ENCODE data around the gene SARDH.

The SARDH gene

DNA sequence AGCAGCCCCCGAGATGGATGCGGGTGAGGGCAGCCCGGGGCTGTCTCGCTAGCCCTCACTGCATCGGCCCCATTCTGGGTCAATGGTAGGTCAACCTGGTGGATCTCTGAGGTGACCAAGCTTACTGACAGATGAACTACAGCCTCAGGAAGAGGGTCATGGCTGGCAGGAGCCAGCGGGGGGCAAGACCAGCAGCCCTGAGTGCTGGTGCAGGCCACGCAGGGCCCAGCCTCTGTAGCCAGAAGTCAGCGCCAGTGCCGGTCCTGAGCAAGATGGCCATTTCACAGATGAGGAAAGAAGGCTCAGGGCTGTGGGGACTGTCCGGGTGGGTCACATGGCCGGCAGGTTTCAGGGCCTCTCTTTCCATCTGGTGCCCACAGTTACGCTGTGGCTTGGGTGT is 107.0 kb downstream of the SARDH start:
- no peaks in the 10 kb centered on the region for H3K36me3 ChIP-seq (ENCODE audit: insufficient read depth, low read length)
- peaks cover 4% of the 10 kb centered on the region for H3K4me1 ChIP-seq (ENCODE audit: insufficient read depth, low read length, poor library complexity, severe bottlenecking)
- H3K4me2 ChIP-seq (ENCODE audit: low read depth, low read length, poor library complexity, severe bottlenecking) = no peak overlapping the region
- H3K9me2 ChIP-seq (replicated peaks; ENCODE audit: low read depth, low read length) = no peaks in the 10 kb centered on the region
- no peaks in the 10 kb centered on the region for H3K27me3 ChIP-seq (ENCODE audit: insufficient read depth, low read length, poor library complexity, severe bottlenecking)
- H3F3A ChIP-seq (ENCODE audit: low read depth) = no peaks in the 10 kb centered on the region
- H3K9me3 ChIP-seq (ENCODE audit: insufficient read depth, low read depth, low read length) = no peaks in the 10 kb centered on the region
- no peak overlapping the region for H3K9ac ChIP-seq (ENCODE audit: low read depth, low read length, poor library complexity, severe bottlenecking)
- H3K4me3 ChIP-seq (ENCODE audit: low read length, poor library complexity, severe bottlenecking) = no peak overlapping the region
- TF ChIP-seq, protein P1, sequence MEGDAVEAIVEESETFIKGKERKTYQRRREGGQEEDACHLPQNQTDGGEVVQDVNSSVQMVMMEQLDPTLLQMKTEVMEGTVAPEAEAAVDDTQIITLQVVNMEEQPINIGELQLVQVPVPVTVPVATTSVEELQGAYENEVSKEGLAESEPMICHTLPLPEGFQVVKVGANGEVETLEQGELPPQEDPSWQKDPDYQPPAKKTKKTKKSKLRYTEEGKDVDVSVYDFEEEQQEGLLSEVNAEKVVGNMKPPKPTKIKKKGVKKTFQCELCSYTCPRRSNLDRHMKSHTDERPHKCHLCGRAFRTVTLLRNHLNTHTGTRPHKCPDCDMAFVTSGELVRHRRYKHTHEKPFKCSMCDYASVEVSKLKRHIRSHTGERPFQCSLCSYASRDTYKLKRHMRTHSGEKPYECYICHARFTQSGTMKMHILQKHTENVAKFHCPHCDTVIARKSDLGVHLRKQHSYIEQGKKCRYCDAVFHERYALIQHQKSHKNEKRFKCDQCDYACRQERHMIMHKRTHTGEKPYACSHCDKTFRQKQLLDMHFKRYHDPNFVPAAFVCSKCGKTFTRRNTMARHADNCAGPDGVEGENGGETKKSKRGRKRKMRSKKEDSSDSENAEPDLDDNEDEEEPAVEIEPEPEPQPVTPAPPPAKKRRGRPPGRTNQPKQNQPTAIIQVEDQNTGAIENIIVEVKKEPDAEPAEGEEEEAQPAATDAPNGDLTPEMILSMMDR (conservative IDR thresholded peaks at IDR 0.05; ENCODE audit: low read length) = no peak
- no peak for TF ChIP-seq EZH2phosphoT487 (IDR thresholded peaks at IDR 0.05; ENCODE audit: borderline replicate concordance)
- H2AFZ ChIP-seq (ENCODE audit: low read length) = no peak overlapping the region
- H4K20me1 ChIP-seq (ENCODE audit: insufficient read depth, low read length, poor library complexity, severe bottlenecking) = no peaks in the 10 kb centered on the region
- H3K79me2 ChIP-seq (ENCODE audit: insufficient read depth, low read length) = no peaks in the 10 kb centered on the region

DNA sequence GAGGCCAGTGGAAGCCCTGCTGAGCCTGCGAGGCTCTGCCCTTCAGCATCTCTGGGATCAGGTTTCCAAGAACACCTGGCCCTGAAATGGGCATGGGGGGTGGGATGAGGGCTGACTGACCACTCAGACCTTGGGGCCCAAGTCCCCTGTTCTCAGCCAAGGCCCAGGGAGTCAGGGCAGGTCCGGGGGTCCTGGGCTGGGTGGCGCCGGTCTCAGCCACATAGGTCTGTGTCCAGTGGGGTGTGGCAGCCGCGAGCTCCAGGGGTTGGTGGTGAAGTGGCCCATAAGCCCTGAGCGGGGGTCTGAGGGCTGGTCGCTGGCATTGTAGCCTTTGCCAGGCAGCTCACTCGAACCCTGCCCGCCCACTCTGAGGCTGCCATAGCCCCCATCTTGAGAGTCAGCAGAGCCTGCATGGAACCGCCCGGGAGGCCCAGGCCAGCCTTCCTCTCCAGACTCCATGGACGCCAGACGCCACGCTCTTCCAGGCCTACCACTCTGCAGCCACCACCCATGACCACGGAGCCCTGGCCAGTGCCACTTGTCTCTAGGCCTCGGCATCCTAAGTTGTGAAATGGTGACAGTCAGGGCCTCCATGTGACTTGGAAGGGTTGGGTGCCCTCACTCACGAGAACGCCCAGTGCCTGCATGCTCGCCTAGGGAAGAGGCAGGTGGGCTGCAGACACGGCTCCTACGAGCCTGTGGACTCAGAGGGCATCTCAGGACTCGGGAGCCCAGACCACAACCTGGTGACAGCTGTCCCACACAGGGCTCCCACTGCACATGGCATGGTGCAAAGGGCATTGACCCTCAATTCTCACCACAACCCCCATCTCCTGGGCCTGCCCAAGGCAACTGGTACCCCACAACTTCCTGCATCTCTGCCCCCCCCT is 108.7 kb downstream of the SARDH start:
- Histone ChIP-seq H3F3A (ENCODE audit: low read depth) (no peaks in the 10 kb centered on the region), H3K4me2 (ENCODE audit: low read depth, low read length, poor library complexity, severe bottlenecking) (no peak overlapping the region), H3K4me1 (ENCODE audit: insufficient read depth, low read length, poor library complexity, severe bottlenecking) (no peaks in the 10 kb centered on the region), H3K9me2 (replicated peaks; ENCODE audit: low read depth, low read length) (no peaks in the 10 kb centered on the region), H3K79me2 (ENCODE audit: insufficient read depth, low read length) (no peaks in the 10 kb centered on the region), H3K27me3 (ENCODE audit: insufficient read depth, low read length, poor library complexity, severe bottlenecking) (no peaks in the 10 kb centered on the region), H3K9ac (ENCODE audit: low read depth, low read length, poor library complexity, severe bottlenecking) (no peak overlapping the region), H3K9me3 (ENCODE audit: insufficient read depth, low read depth, low read length) (0 out of 2 replicates have a peak, but pooled peaks cover 5% of the 10 kb centered on the region), H3K4me3 (ENCODE audit: low read length, poor library complexity, severe bottlenecking) (no peak overlapping the region), H4K20me1 (ENCODE audit: insufficient read depth, low read length, poor library complexity, severe bottlenecking) (no peaks in the 10 kb centered on the region), H3K36me3 (ENCODE audit: insufficient read depth, low read length) (no peaks in the 10 kb centered on the region), H2AFZ (ENCODE audit: low read length) (no peak overlapping the region)
- no peak for TF ChIP-seq EZH2phosphoT487 (IDR thresholded peaks at IDR 0.05; ENCODE audit: borderline replicate concordance)
- TF ChIP-seq, protein P1 (conservative IDR thresholded peaks at IDR 0.05; ENCODE audit: low read length) = no peak

DNA sequence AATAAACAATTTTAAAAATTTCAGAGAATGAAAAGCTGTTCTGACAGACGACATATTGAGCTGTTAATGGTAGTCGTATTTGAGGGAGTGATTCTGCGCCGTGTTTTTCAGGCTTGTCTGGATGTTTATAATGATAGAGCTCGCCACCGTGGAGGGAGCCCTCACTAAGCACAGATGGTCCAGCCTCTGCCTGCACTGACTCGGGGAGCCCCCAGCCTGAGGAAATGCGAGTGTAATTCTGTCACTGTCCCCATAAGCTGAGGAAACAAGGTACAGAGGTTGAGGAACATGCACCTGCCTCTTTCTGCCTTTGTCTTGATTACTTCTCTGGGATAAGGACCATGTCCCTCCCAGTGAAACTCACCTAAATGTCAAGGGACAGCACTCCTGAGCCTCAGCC is 109.4 kb downstream of the SARDH start:
- no peak overlapping the region for H3K4me2 ChIP-seq (ENCODE audit: low read depth, low read length, poor library complexity, severe bottlenecking)

More for the DNA sequence above, 109.4 kb downstream of the SARDH start:
- Histone ChIP-seq H3K4me1 (ENCODE audit: insufficient read depth, low read length, poor library complexity, severe bottlenecking) (no peaks in the 10 kb centered on the region), H4K20me1 (ENCODE audit: insufficient read depth, low read length, poor library complexity, severe bottlenecking) (no peaks in the 10 kb centered on the region), H3K79me2 (ENCODE audit: insufficient read depth, low read length) (no peaks in the 10 kb centered on the region), H3F3A (ENCODE audit: low read depth) (no peaks in the 10 kb centered on the region), H3K9me2 (replicated peaks; ENCODE audit: low read depth, low read length) (no peaks in the 10 kb centered on the region), H3K27me3 (ENCODE audit: insufficient read depth, low read length, poor library complexity, severe bottlenecking) (no peaks in the 10 kb centered on the region), H3K9ac (ENCODE audit: low read depth, low read length, poor library complexity, severe bottlenecking) (no peak overlapping the region), H3K9me3 (ENCODE audit: insufficient read depth, low read depth, low read length) (0 out of 2 replicates have a peak, but pooled peaks cover 5% of the 10 kb centered on the region), H2AFZ (ENCODE audit: low read length) (no peak overlapping the region), H3K4me3 (ENCODE audit: low read length, poor library complexity, severe bottlenecking) (no peak overlapping the region), H3K36me3 (ENCODE audit: insufficient read depth, low read length) (no peaks in the 10 kb centered on the region)
- TF ChIP-seq, protein P1 (conservative IDR thresholded peaks at IDR 0.05; ENCODE audit: low read length) = no peak
- TF ChIP-seq EZH2phosphoT487 (IDR thresholded peaks at IDR 0.05; ENCODE audit: borderline replicate concordance) = no peak
